NT2/D1 (cell line): ENCODE data around the gene ZNF414.

Experiments used
- SUZ12 ChIP-seq: IDR thresholded peaks from 2 replicates; pipeline ENCODE4 v1.6.1; 2011; ENCODE audit not compliant: insufficient read length, insufficient read depth; ENCODE audit errors: extremely low read depth
- YY1 ChIP-seq: IDR thresholded peaks from 2 replicates; pipeline ENCODE4 v1.6.1; 2011; ENCODE audit not compliant: insufficient read length, insufficient read depth
- ZNF274 ChIP-seq: IDR thresholded peaks from 2 replicates; pipeline ENCODE4 v1.6.1; 2011; ENCODE audit warnings: mild to moderate bottlenecking, low read depth, low read length

DNA sequence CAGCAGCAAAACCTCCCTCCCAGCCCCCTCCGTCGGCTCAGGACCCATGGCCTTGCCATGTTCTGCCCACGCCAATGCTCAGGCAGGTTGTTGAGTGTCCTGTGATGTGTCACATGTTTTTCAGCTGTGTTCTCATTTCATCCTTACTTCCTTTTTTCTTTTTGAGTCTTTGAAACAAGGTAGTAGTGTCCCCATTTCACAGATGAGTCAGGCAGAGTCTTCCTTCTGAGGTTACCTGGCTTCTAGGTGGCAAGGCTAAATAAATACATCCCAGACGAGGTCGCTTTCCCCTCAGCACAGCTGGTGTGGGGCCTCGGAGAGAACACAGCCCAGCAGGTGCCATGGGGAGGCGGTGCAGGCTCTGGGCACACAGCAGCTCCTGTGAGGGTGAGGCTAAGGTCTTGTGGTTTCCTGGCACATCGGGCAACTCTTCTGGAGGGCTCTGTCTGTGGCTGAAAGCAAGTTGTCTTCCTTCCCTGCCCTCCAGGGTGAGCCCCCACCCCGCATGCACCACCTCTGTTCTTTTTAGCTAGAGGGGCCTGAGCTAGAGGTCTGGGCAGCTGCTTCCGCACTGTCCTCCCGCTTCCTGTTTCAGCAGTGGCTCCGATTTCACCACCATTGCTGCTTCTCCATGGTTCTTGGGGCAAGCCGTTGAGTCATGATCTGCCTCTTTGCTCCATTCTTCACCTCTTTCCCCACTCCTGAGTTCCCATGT is 26.7 kb downstream of the ZNF414 start:
- TF ChIP-seq ZNF274 (no peak), YY1 (no peak), SUZ12 (no peak)
